Measurements from ENCODE around the gene CCDC171. TPM values are rescaled to one million over a fixed set of nuclear protein-coding genes. Genes with fewer than 3 reads are reported as not detected.

Gene CCDC171
- total RNA-seq, 1 donor from 2014 or later = 5.4 TPM

DNA sequence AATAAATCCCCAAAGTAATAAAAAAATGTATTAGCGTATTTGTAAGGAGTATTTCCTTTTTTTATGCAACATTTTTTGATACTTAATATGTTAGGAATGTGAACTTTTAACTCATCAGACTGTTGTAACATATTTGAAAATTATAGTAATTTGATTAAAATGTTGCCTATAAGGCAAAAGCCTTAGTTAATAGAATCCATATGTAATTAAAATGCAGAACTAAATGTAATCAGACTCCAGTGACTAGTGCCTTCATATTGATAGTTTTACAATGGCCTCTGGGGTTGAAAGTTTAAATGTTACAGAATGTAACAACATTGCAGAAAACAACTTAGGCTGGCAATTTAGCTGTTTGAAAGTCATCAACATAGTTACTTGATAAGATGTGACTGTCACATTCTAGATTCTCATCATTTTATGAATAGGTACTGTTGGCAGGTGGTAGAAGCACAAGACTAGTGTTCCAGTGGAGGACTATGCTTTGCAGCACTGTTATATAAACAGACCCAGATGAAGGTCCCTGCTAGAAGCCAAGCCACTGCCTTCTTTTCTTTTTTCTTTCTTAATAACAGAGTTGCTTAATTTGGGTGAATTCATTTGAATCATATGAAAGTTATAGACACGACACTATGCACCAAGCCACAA lies 382.9 kb downstream of the CCDC171 start:
- H3K27ac Mint-ChIP-seq (ENCODE audit: unreplicated experiment) = peak overlapping the region; percentile 81
- H3K27me3 Mint-ChIP-seq (ENCODE audit: unreplicated experiment) = no peaks in the 10 kb centered on the region
- peaks cover 12% of the 10 kb centered on the region for H3K36me3 Mint-ChIP-seq (ENCODE audit: unreplicated experiment)
- DNase-seq (ENCODE audit: extremely low spot score, unreplicated experiment) = no peak
- TF ChIP-seq, protein P1, sequence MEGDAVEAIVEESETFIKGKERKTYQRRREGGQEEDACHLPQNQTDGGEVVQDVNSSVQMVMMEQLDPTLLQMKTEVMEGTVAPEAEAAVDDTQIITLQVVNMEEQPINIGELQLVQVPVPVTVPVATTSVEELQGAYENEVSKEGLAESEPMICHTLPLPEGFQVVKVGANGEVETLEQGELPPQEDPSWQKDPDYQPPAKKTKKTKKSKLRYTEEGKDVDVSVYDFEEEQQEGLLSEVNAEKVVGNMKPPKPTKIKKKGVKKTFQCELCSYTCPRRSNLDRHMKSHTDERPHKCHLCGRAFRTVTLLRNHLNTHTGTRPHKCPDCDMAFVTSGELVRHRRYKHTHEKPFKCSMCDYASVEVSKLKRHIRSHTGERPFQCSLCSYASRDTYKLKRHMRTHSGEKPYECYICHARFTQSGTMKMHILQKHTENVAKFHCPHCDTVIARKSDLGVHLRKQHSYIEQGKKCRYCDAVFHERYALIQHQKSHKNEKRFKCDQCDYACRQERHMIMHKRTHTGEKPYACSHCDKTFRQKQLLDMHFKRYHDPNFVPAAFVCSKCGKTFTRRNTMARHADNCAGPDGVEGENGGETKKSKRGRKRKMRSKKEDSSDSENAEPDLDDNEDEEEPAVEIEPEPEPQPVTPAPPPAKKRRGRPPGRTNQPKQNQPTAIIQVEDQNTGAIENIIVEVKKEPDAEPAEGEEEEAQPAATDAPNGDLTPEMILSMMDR (IDR thresholded peaks at IDR 0.05) = no peak
- peak overlapping the region; percentile 11 for H3K4me3 Mint-ChIP-seq (ENCODE audit: unreplicated experiment)
- peaks cover 44% of the 10 kb centered on the region for H3K4me1 Mint-ChIP-seq (ENCODE audit: unreplicated experiment)
- peaks cover 5% of the 10 kb centered on the region for H3K9me3 Mint-ChIP-seq (ENCODE audit: unreplicated experiment)

DNA sequence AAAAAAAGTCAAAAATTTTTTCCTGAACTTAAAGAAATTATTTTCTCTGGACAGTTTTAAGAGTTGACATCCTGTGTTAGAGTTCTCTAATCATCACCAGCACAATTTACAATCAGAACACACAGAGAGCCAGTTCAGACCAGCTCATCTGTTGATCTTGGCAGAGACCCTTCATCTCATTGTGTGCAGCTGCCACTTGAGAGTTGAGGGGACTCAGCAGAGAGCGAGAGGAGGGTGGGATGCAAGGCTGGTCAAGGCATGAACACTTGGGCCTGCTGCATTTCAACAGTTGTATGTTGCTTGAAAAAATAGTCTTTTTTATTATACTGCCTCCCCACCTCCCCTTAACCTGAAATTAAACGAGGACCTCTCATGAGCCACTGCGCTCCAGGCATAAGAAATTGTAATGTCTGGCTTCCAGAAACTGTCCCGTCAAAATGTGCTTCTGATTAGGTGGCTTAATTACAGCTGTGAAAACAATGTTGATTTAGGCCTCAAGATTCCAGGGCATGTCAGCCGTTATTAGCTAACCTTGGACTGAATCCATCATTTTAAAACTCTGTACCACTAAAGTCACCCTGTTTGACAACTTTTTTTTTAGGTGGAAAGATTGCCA lies 383.6 kb downstream of the CCDC171 start:
- H3K27ac Mint-ChIP-seq (ENCODE audit: unreplicated experiment) = peak overlapping the region; percentile 81

DNA sequence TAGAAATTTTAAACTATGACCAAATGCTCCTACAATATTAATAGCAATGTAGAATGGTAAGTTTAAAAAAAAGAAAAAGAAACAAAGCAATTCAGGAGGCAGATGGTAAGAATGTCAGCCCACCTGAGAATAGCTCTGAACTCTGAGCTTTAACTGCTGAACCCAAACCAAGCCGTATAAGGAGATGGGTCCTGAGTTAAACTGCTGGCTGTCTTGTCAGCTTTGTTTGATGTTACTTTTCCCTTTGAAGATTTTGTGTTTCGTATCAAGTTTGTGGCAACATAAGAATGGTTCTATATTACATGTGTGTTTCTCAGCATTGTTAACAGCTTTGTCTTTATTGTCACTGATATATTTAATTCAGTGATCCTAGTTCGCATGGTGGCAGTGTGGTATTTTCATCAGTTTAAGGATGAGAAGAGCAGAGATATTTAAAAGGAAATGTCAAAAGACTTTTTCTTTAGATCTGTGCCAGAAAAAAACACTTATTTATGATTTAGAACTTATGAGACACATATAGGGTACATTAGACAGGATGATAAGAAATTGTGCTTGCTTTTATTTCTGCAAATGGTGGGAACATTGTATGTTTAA lies 390.1 kb downstream of the CCDC171 start:
- Mint-ChIP-seq H3K4me3 (ENCODE audit: unreplicated experiment) (no peak overlapping the region), H3K4me1 (ENCODE audit: unreplicated experiment) (peaks cover 26% of the 10 kb centered on the region), H3K9me3 (ENCODE audit: unreplicated experiment) (no peaks in the 10 kb centered on the region), H3K27me3 (ENCODE audit: unreplicated experiment) (no peaks in the 10 kb centered on the region), H3K27ac (ENCODE audit: unreplicated experiment) (no peak overlapping the region), H3K36me3 (ENCODE audit: unreplicated experiment) (no peaks in the 10 kb centered on the region)
- DNase-seq (ENCODE audit: extremely low spot score, unreplicated experiment) = no peak
- TF ChIP-seq, protein P1 (IDR thresholded peaks at IDR 0.05) = no peak

More for the DNA sequence above, 383.6 kb downstream of the CCDC171 start:
- no peak for DNase-seq (ENCODE audit: extremely low spot score, unreplicated experiment)
- TF ChIP-seq, protein P1 (IDR thresholded peaks at IDR 0.05) = no peak
- peak overlapping the region; percentile 18 for H3K4me3 Mint-ChIP-seq (ENCODE audit: unreplicated experiment)
- H3K4me1 Mint-ChIP-seq (ENCODE audit: unreplicated experiment) = peaks cover 44% of the 10 kb centered on the region
- peaks cover 1% of the 10 kb centered on the region for H3K9me3 Mint-ChIP-seq (ENCODE audit: unreplicated experiment)
- no peaks in the 10 kb centered on the region for H3K27me3 Mint-ChIP-seq (ENCODE audit: unreplicated experiment)
- peaks cover 12% of the 10 kb centered on the region for H3K36me3 Mint-ChIP-seq (ENCODE audit: unreplicated experiment)

DNA sequence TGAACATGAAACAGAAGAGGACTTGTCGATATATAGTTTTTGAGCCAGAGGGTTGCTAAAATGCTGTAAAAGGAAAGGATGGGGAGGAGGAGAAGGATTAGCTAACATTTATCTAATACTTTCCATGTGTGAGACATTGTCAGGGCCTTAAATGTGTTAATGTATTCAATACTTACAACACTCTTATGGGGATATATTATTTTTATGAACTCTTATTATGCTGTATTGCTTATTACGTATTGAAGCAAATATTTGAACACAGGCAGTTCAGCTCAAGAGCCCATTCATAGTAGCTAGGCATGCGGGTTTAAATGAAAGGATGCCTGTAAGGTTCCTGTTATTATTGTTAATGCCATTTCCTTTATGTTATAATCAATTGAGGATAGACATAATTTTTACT lies 391.5 kb downstream of the CCDC171 start:
- DNase-seq (ENCODE audit: extremely low spot score, unreplicated experiment) = no peak
- Mint-ChIP-seq H3K4me3 (ENCODE audit: unreplicated experiment) (no peak overlapping the region), H3K9me3 (ENCODE audit: unreplicated experiment) (no peaks in the 10 kb centered on the region), H3K27ac (ENCODE audit: unreplicated experiment) (peak overlapping the region; percentile 70), H3K27me3 (ENCODE audit: unreplicated experiment) (no peaks in the 10 kb centered on the region), H3K4me1 (ENCODE audit: unreplicated experiment) (peaks cover 19% of the 10 kb centered on the region), H3K36me3 (ENCODE audit: unreplicated experiment) (no peaks in the 10 kb centered on the region)
- TF ChIP-seq, protein P1 (IDR thresholded peaks at IDR 0.05) = no peak

DNA sequence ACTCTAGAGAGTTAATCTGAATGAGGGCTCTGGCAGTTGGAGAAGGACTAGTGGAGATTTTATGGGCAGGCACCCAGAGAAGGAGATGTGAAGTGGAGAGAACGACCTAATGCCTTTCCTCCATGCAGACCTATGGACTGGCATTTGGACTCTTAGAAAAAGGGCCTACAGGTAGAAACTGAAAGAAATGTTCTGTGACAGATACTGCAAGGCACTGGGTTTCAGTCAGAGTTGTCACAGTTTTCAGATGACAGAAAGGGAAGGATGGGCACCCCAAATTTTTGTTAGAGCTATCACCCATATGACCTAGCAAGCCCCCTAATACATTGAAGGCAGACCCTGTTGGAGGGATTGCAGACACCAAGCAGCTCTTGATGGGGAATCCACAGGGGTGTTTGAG lies 406.8 kb downstream of the CCDC171 start:
- no peak for DNase-seq (ENCODE audit: extremely low spot score, unreplicated experiment)
- TF ChIP-seq, protein P1 (IDR thresholded peaks at IDR 0.05) = no peak
- peaks cover 2% of the 10 kb centered on the region for H3K9me3 Mint-ChIP-seq (ENCODE audit: unreplicated experiment)
- H3K27ac Mint-ChIP-seq (ENCODE audit: unreplicated experiment) = no peak overlapping the region
- H3K36me3 Mint-ChIP-seq (ENCODE audit: unreplicated experiment) = peaks cover 2% of the 10 kb centered on the region
- peaks cover 20% of the 10 kb centered on the region for H3K4me1 Mint-ChIP-seq (ENCODE audit: unreplicated experiment)
- no peak overlapping the region for H3K4me3 Mint-ChIP-seq (ENCODE audit: unreplicated experiment)
- no peaks in the 10 kb centered on the region for H3K27me3 Mint-ChIP-seq (ENCODE audit: unreplicated experiment)

All from osteocyte (in vitro differentiated cells).